GM23338 (cell line): ENCODE data around the gene PPARD. TPM values are rescaled to one million over a fixed set of nuclear protein-coding genes. Genes with fewer than 3 reads are reported as not detected.

Experiments
- ATAC-seq: fragments of 200-7000 bp; cut with Tn5 transposase; 3 replicates; pipeline ENCODE4 v1.9.1; 2020
- DNase-seq: peaks from one replicate; pipeline ENCODE4 v3.0.0-alpha.2; 2015; ENCODE audit warnings: low spot score
- H2AFZ ChIP-seq: fragments of 200-600 bp; sonication (generic); 2 replicates; pipeline ENCODE4 v1.8.0; 2016; ENCODE audit warnings: antibody characterized with exemption, mild to moderate bottlenecking, moderate library complexity
- H3F3A ChIP-seq: fragments of 200-600 bp; sonication (generic); replicated peaks from 2 replicates; pipeline ENCODE4 v1.8.0; 2017; ENCODE audit warnings: antibody characterized with exemption, mixed run types, low read depth
- H3K27ac ChIP-seq: fragments of 200-600 bp; sonication (generic); 2 replicates; pipeline ENCODE4 v1.6.1; 2016; ENCODE audit warnings: low read depth
- H3K27me3 ChIP-seq: fragments of 200-600 bp; sonication (generic); 2 replicates; pipeline ENCODE4 v1.8.0; 2016; ENCODE audit warnings: mild to moderate bottlenecking, mixed run types, moderate library complexity; ENCODE audit not compliant: insufficient read depth
- H3K36me3 ChIP-seq: fragments of 200-600 bp; sonication (generic); 2 replicates; pipeline ENCODE4 v1.8.0; 2016; ENCODE audit warnings: mild to moderate bottlenecking; ENCODE audit not compliant: insufficient read depth
- H3K4me1 ChIP-seq: fragments of 200-600 bp; sonication (generic); 2 replicates; pipeline ENCODE4 v1.8.0; 2016; ENCODE audit warnings: mild to moderate bottlenecking, moderate library complexity; ENCODE audit not compliant: insufficient read depth
- H3K4me2 ChIP-seq: fragments of 200-600 bp; sonication (generic); 2 replicates; pipeline ENCODE4 v1.7.1; 2017; ENCODE audit warnings: mixed run types
- H3K4me3 ChIP-seq: fragments of 200-600 bp; sonication (generic); 2 replicates; pipeline ENCODE4 v1.6.1; 2016; ENCODE audit warnings: mixed run types
- H3K79me2 ChIP-seq: fragments of 200-600 bp; sonication (generic); replicated peaks from 2 replicates; pipeline ENCODE4 v1.8.0; 2017; ENCODE audit warnings: mild to moderate bottlenecking; ENCODE audit not compliant: insufficient read depth
- H3K9me2 ChIP-seq: fragments of 200-600 bp; sonication (generic); 2 replicates; pipeline ENCODE4 v1.8.0; 2017; ENCODE audit not compliant: insufficient read depth
- H4K20me1 ChIP-seq: fragments of 200-600 bp; sonication (generic); replicated peaks from 2 replicates; pipeline ENCODE4 v1.8.0; 2017; ENCODE audit warnings: mild to moderate bottlenecking; ENCODE audit not compliant: insufficient read depth
- H3K27ac Mint-ChIP-seq: 2 replicates; pipeline ENCODE4 v1.8.0; 2020; ENCODE audit warnings: inconsistent platforms, mild to moderate bottlenecking, moderate library complexity, mixed read lengths
- H3K27me3 Mint-ChIP-seq: 3 replicates; pipeline ENCODE4 v1.8.0; 2022; ENCODE audit warnings: low read depth, mild to moderate bottlenecking, moderate library complexity, mixed read lengths, inconsistent platforms; ENCODE audit not compliant: insufficient read depth, poor library complexity
- H3K36me3 Mint-ChIP-seq: 3 replicates; pipeline ENCODE4 v1.8.0; 2021; ENCODE audit warnings: low read depth, mild to moderate bottlenecking, inconsistent platforms, moderate library complexity, mixed read lengths
- H3K4me1 Mint-ChIP-seq: 3 replicates; pipeline ENCODE4 v1.8.0; 2020; ENCODE audit warnings: mild to moderate bottlenecking, inconsistent platforms, mixed read lengths
- H3K4me3 Mint-ChIP-seq: 3 replicates; pipeline ENCODE4 v1.8.0; 2021; ENCODE audit warnings: moderate library complexity, mild to moderate bottlenecking, inconsistent platforms, mixed read lengths
- H3K9me3 Mint-ChIP-seq: 3 replicates; pipeline ENCODE4 v1.8.0; 2020; ENCODE audit warnings: moderate library complexity, mild to moderate bottlenecking, inconsistent platforms, mixed read lengths
- CREB1 ChIP-seq: fragments of 250-450 bp; sonication (Bioruptor Pico); IDR thresholded peaks from 2 replicates; pipeline ENCODE4 v1.5.0; 2020; ENCODE audit warnings: low read depth, mild to moderate bottlenecking, moderate library complexity
- CTCF ChIP-seq, 2 experiments: fragments of 200-600 bp in 1 of 2; sonication (generic) in 1 of 2; conservative IDR thresholded peaks; 2 replicates each; pipeline versions ENCODE4 v1.5.1 to v1.6.1; 2016 to 2017; ENCODE audit warnings: antibody characterized with exemption in 2 of 2, low read depth in 2 of 2, mild to moderate bottlenecking in 2 of 2, moderate library complexity in 1 of 2
- ETS1 ChIP-seq: IDR thresholded peaks from 2 replicates; pipeline ENCODE4 v1.6.1; 2016; ENCODE audit warnings: antibody characterized with exemption
- EZH2 ChIP-seq: fragments of 200-600 bp; sonication (generic); IDR thresholded peaks from one replicate; pipeline ENCODE4 v1.8.0; 2017; ENCODE audit warnings: antibody characterized with exemption, mild to moderate bottlenecking, low read depth; ENCODE audit not compliant: unreplicated experiment
- EZH2phosphoT487 ChIP-seq: fragments of 200-600 bp; sonication (generic); IDR thresholded peaks from one replicate; pipeline ENCODE4 v1.8.1; 2018; ENCODE audit warnings: antibody characterized with exemption; ENCODE audit not compliant: unreplicated experiment
- JUNB ChIP-seq: IDR thresholded peaks from one replicate; pipeline ENCODE4 v1.6.1; 2016; ENCODE audit warnings: antibody characterized with exemption; ENCODE audit not compliant: unreplicated experiment
- NANOG ChIP-seq: IDR thresholded peaks from 2 replicates; pipeline ENCODE4 v1.6.1; 2016; ENCODE audit warnings: antibody characterized with exemption, borderline replicate concordance
- POLR2AphosphoS5 ChIP-seq: IDR thresholded peaks from 2 replicates; pipeline ENCODE4 v1.6.1; 2016; ENCODE audit warnings: antibody characterized with exemption, low read depth
- STAT1 ChIP-seq: IDR thresholded peaks from one replicate; pipeline ENCODE4 v1.6.1; 2016; ENCODE audit warnings: antibody characterized with exemption; ENCODE audit not compliant: unreplicated experiment
- ZNF114 ChIP-seq: fragments of 250-450 bp; sonication (Bioruptor Pico); IDR thresholded peaks from 2 replicates; pipeline ENCODE4 v1.5.0; 2020; ENCODE audit warnings: mild to moderate bottlenecking, moderate library complexity
- ZNF331 ChIP-seq: fragments of 250-450 bp; sonication (Bioruptor Pico); IDR thresholded peaks from 2 replicates; pipeline ENCODE4 v1.5.0; 2020; ENCODE audit warnings: low read depth, mild to moderate bottlenecking, moderate library complexity
- ZNF462 ChIP-seq: fragments of 250-450 bp; sonication (Bioruptor Pico); IDR thresholded peaks from 2 replicates; pipeline ENCODE4 v1.5.0; 2020; ENCODE audit warnings: mild to moderate bottlenecking, moderate library complexity
- polyA plus RNA-seq: library from polyadenylated mRNA; unstranded; fragments of >200 nt; fragmentation: Nextera tagmentation; extraction: Ambion mirVana; gene quantifications from 2 replicates; pipeline ENCODE4 v1.2.1, GENCODE V29; 2016
- total RNA-seq: library from RNA; depleted of rRNA; stranded (reverse); fragments of >200 nt; shearing (Covaris generic); gene quantifications from 2 replicates; pipeline ENCODE4 v1.2.3, GENCODE V29; 2014

The PPARD gene
- total and polyA plus RNA-seq, 2 experiments from 2014 or later: 5.1 to 9.7 TPM

GRCh38 chr6:35452183-35453090, 110.1 kb downstream of the PPARD start, which contains the start of gene FANCE (continued):
- no peak for TF ChIP-seq EZH2

- H3K4me3 ChIP-seq: peak overlapping the region; percentile 83
- peaks cover 35% of the 10 kb centered on the region for H3K4me1 Mint-ChIP-seq
- no peaks in the 10 kb centered on the region for H3K9me2 ChIP-seq
- H3K4me2 ChIP-seq: peak overlapping the region; percentile 93
- 0 out of 2 replicates have a peak, but pooled peaks cover 3% of the 10 kb centered on the region for H3F3A ChIP-seq
- H3K36me3 Mint-ChIP-seq: peaks cover 21% of the 10 kb centered on the region
- H3K27me3 Mint-ChIP-seq: peaks cover 9% of the 10 kb centered on the region
- H3K4me1 ChIP-seq: peaks cover 27% of the 10 kb centered on the region
- H3K27ac Mint-ChIP-seq: no peak overlapping the region
- ATAC-seq (no peak), DNase-seq (no peak)
- no peak overlapping the region for H3K27ac ChIP-seq
- H4K20me1 ChIP-seq: no peaks in the 10 kb centered on the region; the same call in 1 of the 2 replicates
- H3K9me3 Mint-ChIP-seq: no peaks in the 10 kb centered on the region
- H3K79me2 ChIP-seq: peaks cover 6% of the 10 kb centered on the region; the same call in 1 of the 2 replicates
- H2AFZ ChIP-seq: no peak overlapping the region
- peak overlapping the region; percentile 73 for H3K4me3 Mint-ChIP-seq
- H3K27me3 ChIP-seq: peaks cover 9% of the 10 kb centered on the region; the same call in 1 of the 2 replicates
- 0 out of 2 replicates have a peak, but pooled peaks cover 4% of the 10 kb centered on the region for H3K36me3 ChIP-seq
- no peak for TF ChIP-seq POLR2AphosphoS5
- TF ChIP-seq EZH2phosphoT487: no peak
- TF ChIP-seq CREB1 (CRISPR knock-in tag): no peak
- TF ChIP-seq ZNF331 (CRISPR knock-in tag): no peak
- TF ChIP-seq STAT1: no peak
- no peak for TF ChIP-seq ETS1
- no peak for TF ChIP-seq NANOG
- no peak for TF ChIP-seq ZNF114 (CRISPR knock-in tag)
- TF ChIP-seq EZH2: no peak
- no peak for TF ChIP-seq CTCF (conservative IDR thresholded peaks at IDR 0.05; ENCODE audit: low read depth in 2 of 2)
- TF ChIP-seq ZNF462 (CRISPR knock-in tag): no peak
- no peak for TF ChIP-seq JUNB
Measured at GRCh38 chr6:35453236-35453635, 110.9 kb downstream of the PPARD start.
